Esophagus muscularis mucosa (tissue), 4 donors: ENCODE results near the gene CCDC66.

Experiments used
- CTCF ChIP-seq, 3 experiments: fragments of 200-600 bp in 2 of 3; fragments of 450-650 bp in 1 of 3; sonication (generic) in 2 of 3; IDR thresholded peaks; one replicate each; pipeline ENCODE4 v1.5.1; 2017 to 2019; ENCODE audit warnings: antibody characterized with exemption in 3 of 3, mild to moderate bottlenecking in 2 of 3, moderate library complexity in 1 of 3
- EP300 ChIP-seq: sonication (generic); formaldehyde crosslinking; IDR thresholded peaks from one replicate; pipeline ENCODE4 v1.6.1; 2017; ENCODE audit warnings: antibody characterized with exemption
- POLR2AphosphoS5 ChIP-seq, 2 donors: sonication (generic); formaldehyde crosslinking; IDR thresholded peaks; one replicate each; pipeline ENCODE4 v1.6.1; 2017; ENCODE audit warnings: antibody characterized with exemption in 2 of 2

- TF ChIP-seq CTCF (IDR thresholded peaks at IDR 0.05) (no peak), POLR2AphosphoS5 (IDR thresholded peaks at IDR 0.05) (no peak), EP300 (no peak)
These were observed 72.1 kb downstream of the CCDC66 start for GRCh38 chr3:56629047-56629446.
